WTC11 (cell line): Measurements from ENCODE around the gene WNT9B. TPM values are rescaled to one million over a fixed set of nuclear protein-coding genes. Genes with fewer than 3 reads are reported as not detected.

Experiments used
- ATAC-seq: fragments of 200-7000 bp; cut with Tn5 transposase; 2 replicates; pipeline ENCODE4 v1.10.0; 2021; ENCODE audit warnings: mild to moderate bottlenecking, moderate library complexity
- CTCF ChIA-PET: fragments of 300-600 bp; sonication (Branson Sonifier 250); formaldehyde crosslinking; loops from one replicate; lab custom pipeline; 2021; ENCODE audit warnings: antibody characterized with exemption; lab: Charles Lee
- POLR2A ChIA-PET: fragments of 350-600 bp; sonication (Branson Sonifier 250); formaldehyde crosslinking; loops from one replicate; lab custom pipeline; 2021; ENCODE audit warnings: antibody characterized with exemption; lab: Charles Lee
- DNase-seq: peaks from one replicate; pipeline ENCODE4 v3.0.0; 2021; ENCODE audit warnings: low spot score
- H3K27ac Mint-ChIP-seq: 2 replicates; pipeline ENCODE4 v1.8.0; 2021; ENCODE audit warnings: mixed read lengths
- H3K27me3 Mint-ChIP-seq: 2 replicates; pipeline ENCODE4 v1.8.0; 2021; ENCODE audit warnings: low read depth, mild to moderate bottlenecking, moderate library complexity, mixed read lengths
- H3K36me3 Mint-ChIP-seq: 2 replicates; pipeline ENCODE4 v1.8.0; 2021; ENCODE audit warnings: mixed read lengths
- H3K4me1 Mint-ChIP-seq: 2 replicates; pipeline ENCODE4 v1.8.0; 2022; ENCODE audit warnings: mixed read lengths
- H3K4me3 Mint-ChIP-seq: 2 replicates; pipeline ENCODE4 v1.8.0; 2021; ENCODE audit warnings: mild to moderate bottlenecking, moderate library complexity, mixed read lengths
- H3K9me3 Mint-ChIP-seq: 2 replicates; pipeline ENCODE4 v1.8.0; 2021; ENCODE audit warnings: mixed read lengths
- ELF4 ChIP-seq: sonication (generic); formaldehyde crosslinking; IDR thresholded peaks from 2 replicates; pipeline ENCODE4 v1.8.1; 2022; ENCODE audit warnings: low read depth, mild to moderate bottlenecking, moderate library complexity, missing genetic modification reagents
- EMX1 ChIP-seq: fragments of 250-450 bp; sonication (Bioruptor Pico); IDR thresholded peaks from 2 replicates; pipeline ENCODE4 v1.8.0; 2021; ENCODE audit warnings: mild to moderate bottlenecking
- IRF2 ChIP-seq: sonication (generic); formaldehyde crosslinking; IDR thresholded peaks from 2 replicates; pipeline ENCODE4 v1.8.0; 2022; ENCODE audit warnings: low read depth, missing genetic modification reagents, borderline replicate concordance
- KAT7 ChIP-seq: sonication (generic); formaldehyde crosslinking; IDR thresholded peaks from 2 replicates; pipeline ENCODE4 v1.8.1; 2023; ENCODE audit warnings: missing genetic modification reagents, mild to moderate bottlenecking, borderline replicate concordance
- SP1 ChIP-seq: sonication (generic); formaldehyde crosslinking; conservative IDR thresholded peaks from 2 replicates; pipeline ENCODE4 v1.8.1; 2022; ENCODE audit warnings: missing genetic modification reagents
- ZNF121 ChIP-seq: sonication (generic); formaldehyde crosslinking; IDR thresholded peaks from 2 replicates; pipeline ENCODE4 v1.8.0; 2023; ENCODE audit warnings: missing genetic modification reagents
- ZNF138 ChIP-seq: sonication (generic); formaldehyde crosslinking; conservative IDR thresholded peaks from 2 replicates; pipeline ENCODE4 v1.8.1; 2022; ENCODE audit warnings: mild to moderate bottlenecking, moderate library complexity, missing genetic modification reagents
- ZNF219 ChIP-seq: sonication (generic); formaldehyde crosslinking; IDR thresholded peaks from 2 replicates; pipeline ENCODE4 v1.8.0; 2023; ENCODE audit warnings: missing genetic modification reagents, mild to moderate bottlenecking, borderline replicate concordance
- ZNF232 ChIP-seq: sonication (generic); formaldehyde crosslinking; IDR thresholded peaks from 2 replicates; pipeline ENCODE4 v1.8.0; 2022; ENCODE audit warnings: mild to moderate bottlenecking, missing genetic modification reagents
- ZNF423 ChIP-seq: fragments of 250-450 bp; sonication (Bioruptor Pico); IDR thresholded peaks from 2 replicates; pipeline ENCODE4 v2.1.2; 2022; ENCODE audit warnings: mild to moderate bottlenecking, moderate library complexity
- ZNF671 ChIP-seq: fragments of 250-450 bp; sonication (Bioruptor Pico); IDR thresholded peaks from 2 replicates; pipeline ENCODE4 v1.8.0; 2021; ENCODE audit warnings: mild to moderate bottlenecking
- total RNA-seq: library from RNA; stranded (reverse); gene quantifications from 3 replicates; pipeline ENCODE4 v1.2.3, GENCODE V29; 2021
- TF ChIP-seq, protein P1 (sequence below): sonication (generic); formaldehyde crosslinking; IDR thresholded peaks from 2 replicates; pipeline ENCODE4 v1.8.1; 2023; ENCODE audit warnings: mild to moderate bottlenecking, missing genetic modification reagents, moderate library complexity
- TF ChIP-seq, protein P2 (sequence below): sonication (generic); formaldehyde crosslinking; IDR thresholded peaks from 2 replicates; pipeline ENCODE4 v1.8.0; 2022; ENCODE audit warnings: missing genetic modification reagents
- TF ChIP-seq, protein P3 (sequence below): fragments of 250-450 bp; sonication (Bioruptor Pico); IDR thresholded peaks from 2 replicates; pipeline ENCODE4 v1.8.0; 2021; ENCODE audit warnings: mild to moderate bottlenecking
- TF ChIP-seq, protein P4 (sequence below): sonication (generic); formaldehyde crosslinking; IDR thresholded peaks from 2 replicates; pipeline ENCODE4 v1.8.1; 2022; ENCODE audit warnings: low read depth, missing genetic modification reagents, borderline replicate concordance
- TF ChIP-seq, protein P5 (sequence below): fragments of 250-450 bp; sonication (Bioruptor Pico); IDR thresholded peaks from 2 replicates; pipeline ENCODE4 v1.9.0; 2021; ENCODE audit warnings: mild to moderate bottlenecking, borderline replicate concordance
- TF ChIP-seq, protein P6 (sequence below): sonication (generic); formaldehyde crosslinking; IDR thresholded peaks from 2 replicates; pipeline ENCODE4 v1.8.1; 2022; ENCODE audit warnings: mild to moderate bottlenecking, moderate library complexity, missing genetic modification reagents
- TF ChIP-seq, protein P7 (sequence below): sonication (generic); formaldehyde crosslinking; IDR thresholded peaks from 2 replicates; pipeline ENCODE4 v1.8.0; 2023; ENCODE audit warnings: missing genetic modification reagents
- TF ChIP-seq, protein P8 (sequence below): fragments of 250-450 bp; sonication (Bioruptor Pico); IDR thresholded peaks from 2 replicates; pipeline ENCODE4 v1.9.0; 2021; ENCODE audit warnings: moderate library complexity, mild to moderate bottlenecking, inconsistent platforms, borderline replicate concordance

The WNT9B gene
- total RNA-seq, 1 experiment from 2014 or later = 0.87 TPM

DNA sequence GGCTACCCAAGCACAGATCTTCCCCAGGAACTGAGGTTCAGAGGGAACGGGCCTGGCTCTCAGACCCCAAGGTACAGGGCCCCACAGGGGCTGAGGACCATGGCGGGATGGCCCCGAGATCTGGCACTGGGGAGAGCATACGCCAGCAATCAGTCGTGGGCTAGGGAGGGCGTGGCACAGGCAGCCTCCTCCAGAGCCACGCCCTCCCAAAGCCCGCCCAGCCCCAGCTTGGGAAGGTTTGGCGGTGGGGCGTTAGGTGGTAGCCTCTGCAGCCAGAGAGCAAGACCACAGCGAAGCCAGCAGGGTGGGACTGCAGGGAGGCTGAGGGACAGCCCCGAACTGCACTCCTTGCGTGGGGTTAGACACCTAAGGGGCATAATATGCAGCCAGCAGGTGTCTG, 11.6 kb downstream of the WNT9B start (continued):
- TF ChIP-seq ZNF232 (CRISPR knock-in tag) (no peak), KAT7 (no peak), ELF4 (CRISPR knock-in tag) (no peak), ZNF121 (no peak)
- TF ChIP-seq, protein P1, sequence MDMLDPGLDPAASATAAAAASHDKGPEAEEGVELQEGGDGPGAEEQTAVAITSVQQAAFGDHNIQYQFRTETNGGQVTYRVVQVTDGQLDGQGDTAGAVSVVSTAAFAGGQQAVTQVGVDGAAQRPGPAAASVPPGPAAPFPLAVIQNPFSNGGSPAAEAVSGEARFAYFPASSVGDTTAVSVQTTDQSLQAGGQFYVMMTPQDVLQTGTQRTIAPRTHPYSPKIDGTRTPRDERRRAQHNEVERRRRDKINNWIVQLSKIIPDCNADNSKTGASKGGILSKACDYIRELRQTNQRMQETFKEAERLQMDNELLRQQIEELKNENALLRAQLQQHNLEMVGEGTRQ (CRISPR knock-in tag) = no peak
- TF ChIP-seq, protein P2, sequence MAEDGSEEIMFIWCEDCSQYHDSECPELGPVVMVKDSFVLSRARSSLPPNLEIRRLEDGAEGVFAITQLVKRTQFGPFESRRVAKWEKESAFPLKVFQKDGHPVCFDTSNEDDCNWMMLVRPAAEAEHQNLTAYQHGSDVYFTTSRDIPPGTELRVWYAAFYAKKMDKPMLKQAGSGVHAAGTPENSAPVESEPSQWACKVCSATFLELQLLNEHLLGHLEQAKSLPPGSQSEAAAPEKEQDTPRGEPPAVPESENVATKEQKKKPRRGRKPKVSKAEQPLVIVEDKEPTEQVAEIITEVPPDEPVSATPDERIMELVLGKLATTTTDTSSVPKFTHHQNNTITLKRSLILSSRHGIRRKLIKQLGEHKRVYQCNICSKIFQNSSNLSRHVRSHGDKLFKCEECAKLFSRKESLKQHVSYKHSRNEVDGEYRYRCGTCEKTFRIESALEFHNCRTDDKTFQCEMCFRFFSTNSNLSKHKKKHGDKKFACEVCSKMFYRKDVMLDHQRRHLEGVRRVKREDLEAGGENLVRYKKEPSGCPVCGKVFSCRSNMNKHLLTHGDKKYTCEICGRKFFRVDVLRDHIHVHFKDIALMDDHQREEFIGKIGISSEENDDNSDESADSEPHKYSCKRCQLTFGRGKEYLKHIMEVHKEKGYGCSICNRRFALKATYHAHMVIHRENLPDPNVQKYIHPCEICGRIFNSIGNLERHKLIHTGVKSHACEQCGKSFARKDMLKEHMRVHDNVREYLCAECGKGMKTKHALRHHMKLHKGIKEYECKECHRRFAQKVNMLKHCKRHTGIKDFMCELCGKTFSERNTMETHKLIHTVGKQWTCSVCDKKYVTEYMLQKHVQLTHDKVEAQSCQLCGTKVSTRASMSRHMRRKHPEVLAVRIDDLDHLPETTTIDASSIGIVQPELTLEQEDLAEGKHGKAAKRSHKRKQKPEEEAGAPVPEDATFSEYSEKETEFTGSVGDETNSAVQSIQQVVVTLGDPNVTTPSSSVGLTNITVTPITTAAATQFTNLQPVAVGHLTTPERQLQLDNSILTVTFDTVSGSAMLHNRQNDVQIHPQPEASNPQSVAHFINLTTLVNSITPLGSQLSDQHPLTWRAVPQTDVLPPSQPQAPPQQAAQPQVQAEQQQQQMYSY = no peak
- TF ChIP-seq, protein P3, sequence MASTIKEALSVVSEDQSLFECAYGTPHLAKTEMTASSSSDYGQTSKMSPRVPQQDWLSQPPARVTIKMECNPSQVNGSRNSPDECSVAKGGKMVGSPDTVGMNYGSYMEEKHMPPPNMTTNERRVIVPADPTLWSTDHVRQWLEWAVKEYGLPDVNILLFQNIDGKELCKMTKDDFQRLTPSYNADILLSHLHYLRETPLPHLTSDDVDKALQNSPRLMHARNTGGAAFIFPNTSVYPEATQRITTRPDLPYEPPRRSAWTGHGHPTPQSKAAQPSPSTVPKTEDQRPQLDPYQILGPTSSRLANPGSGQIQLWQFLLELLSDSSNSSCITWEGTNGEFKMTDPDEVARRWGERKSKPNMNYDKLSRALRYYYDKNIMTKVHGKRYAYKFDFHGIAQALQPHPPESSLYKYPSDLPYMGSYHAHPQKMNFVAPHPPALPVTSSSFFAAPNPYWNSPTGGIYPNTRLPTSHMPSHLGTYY (CRISPR knock-in tag) = no peak
- TF ChIP-seq, protein P4, sequence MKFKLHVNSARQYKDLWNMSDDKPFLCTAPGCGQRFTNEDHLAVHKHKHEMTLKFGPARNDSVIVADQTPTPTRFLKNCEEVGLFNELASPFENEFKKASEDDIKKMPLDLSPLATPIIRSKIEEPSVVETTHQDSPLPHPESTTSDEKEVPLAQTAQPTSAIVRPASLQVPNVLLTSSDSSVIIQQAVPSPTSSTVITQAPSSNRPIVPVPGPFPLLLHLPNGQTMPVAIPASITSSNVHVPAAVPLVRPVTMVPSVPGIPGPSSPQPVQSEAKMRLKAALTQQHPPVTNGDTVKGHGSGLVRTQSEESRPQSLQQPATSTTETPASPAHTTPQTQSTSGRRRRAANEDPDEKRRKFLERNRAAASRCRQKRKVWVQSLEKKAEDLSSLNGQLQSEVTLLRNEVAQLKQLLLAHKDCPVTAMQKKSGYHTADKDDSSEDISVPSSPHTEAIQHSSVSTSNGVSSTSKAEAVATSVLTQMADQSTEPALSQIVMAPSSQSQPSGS (CRISPR knock-in tag) = no peak

DNA sequence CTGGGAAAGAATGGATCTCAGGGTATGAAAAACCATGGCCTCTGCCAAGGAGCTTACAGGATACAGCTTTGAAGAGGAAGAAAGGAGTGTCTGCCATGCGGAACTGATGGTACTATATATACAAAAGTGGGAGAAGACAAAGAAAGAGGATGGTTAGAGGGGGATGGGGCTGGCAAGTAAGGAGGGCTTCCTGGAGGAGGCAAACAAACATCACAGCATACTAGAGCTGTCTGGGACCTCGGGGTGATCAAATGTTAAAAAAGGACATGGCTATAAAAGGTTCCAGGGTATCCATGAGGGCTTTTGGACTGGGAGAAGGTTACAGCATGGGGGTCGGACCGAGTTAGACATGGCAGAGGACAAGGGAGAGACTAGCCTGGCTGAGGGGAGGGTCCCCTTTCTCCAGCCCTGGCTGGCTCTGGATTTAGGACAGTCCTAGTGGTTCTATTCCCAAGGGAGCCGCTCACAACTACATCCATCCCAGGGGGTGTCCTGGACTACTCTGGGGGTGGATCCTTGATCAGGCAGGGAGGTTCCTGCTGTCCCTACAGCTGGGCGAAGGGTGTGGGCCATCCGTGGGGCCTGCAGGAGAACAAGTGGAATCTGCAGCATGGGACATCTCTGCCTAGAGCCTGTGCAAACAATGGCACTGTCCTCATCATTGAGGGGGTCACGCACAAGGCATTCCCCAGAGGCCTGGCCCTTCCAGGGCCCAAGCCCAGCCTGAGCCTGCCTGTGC, 12.2 kb downstream of the WNT9B start:
- ATAC-seq (no peak), DNase-seq (no peak)
- H3K27ac Mint-ChIP-seq = no peak overlapping the region
- H3K4me1 Mint-ChIP-seq = peaks cover 22% of the 10 kb centered on the region
- H3K9me3 Mint-ChIP-seq = no peaks in the 10 kb centered on the region
- H3K36me3 Mint-ChIP-seq = no peaks in the 10 kb centered on the region
- H3K27me3 Mint-ChIP-seq = peaks cover 6% of the 10 kb centered on the region
- H3K4me3 Mint-ChIP-seq = no peak overlapping the region
- CTCF ChIA-PET = interaction anchor here (0.6 to 2.0 kb wide), 6 partner anchors 11 to 100 kb away, joined by 3 to 16 read pairs (median 4); no protein-coding TSS in a partner anchor
- POLR2A ChIA-PET = interaction anchor here (0.5 to 0.6 kb wide), 2 partner anchors 7 to 82 kb away, joined by 3 to 4 read pairs; no protein-coding TSS in a partner anchor
- TF ChIP-seq, protein P5, sequence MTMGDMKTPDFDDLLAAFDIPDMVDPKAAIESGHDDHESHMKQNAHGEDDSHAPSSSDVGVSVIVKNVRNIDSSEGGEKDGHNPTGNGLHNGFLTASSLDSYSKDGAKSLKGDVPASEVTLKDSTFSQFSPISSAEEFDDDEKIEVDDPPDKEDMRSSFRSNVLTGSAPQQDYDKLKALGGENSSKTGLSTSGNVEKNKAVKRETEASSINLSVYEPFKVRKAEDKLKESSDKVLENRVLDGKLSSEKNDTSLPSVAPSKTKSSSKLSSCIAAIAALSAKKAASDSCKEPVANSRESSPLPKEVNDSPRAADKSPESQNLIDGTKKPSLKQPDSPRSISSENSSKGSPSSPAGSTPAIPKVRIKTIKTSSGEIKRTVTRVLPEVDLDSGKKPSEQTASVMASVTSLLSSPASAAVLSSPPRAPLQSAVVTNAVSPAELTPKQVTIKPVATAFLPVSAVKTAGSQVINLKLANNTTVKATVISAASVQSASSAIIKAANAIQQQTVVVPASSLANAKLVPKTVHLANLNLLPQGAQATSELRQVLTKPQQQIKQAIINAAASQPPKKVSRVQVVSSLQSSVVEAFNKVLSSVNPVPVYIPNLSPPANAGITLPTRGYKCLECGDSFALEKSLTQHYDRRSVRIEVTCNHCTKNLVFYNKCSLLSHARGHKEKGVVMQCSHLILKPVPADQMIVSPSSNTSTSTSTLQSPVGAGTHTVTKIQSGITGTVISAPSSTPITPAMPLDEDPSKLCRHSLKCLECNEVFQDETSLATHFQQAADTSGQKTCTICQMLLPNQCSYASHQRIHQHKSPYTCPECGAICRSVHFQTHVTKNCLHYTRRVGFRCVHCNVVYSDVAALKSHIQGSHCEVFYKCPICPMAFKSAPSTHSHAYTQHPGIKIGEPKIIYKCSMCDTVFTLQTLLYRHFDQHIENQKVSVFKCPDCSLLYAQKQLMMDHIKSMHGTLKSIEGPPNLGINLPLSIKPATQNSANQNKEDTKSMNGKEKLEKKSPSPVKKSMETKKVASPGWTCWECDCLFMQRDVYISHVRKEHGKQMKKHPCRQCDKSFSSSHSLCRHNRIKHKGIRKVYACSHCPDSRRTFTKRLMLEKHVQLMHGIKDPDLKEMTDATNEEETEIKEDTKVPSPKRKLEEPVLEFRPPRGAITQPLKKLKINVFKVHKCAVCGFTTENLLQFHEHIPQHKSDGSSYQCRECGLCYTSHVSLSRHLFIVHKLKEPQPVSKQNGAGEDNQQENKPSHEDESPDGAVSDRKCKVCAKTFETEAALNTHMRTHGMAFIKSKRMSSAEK (CRISPR knock-in tag) = no peak
- TF ChIP-seq EMX1 (CRISPR knock-in tag) = no peak
- no peak for TF ChIP-seq ZNF423 (CRISPR knock-in tag)
- no peak for TF ChIP-seq IRF2 (CRISPR knock-in tag)
- no peak for TF ChIP-seq ZNF219 (CRISPR knock-in tag)
- TF ChIP-seq, protein P6, sequence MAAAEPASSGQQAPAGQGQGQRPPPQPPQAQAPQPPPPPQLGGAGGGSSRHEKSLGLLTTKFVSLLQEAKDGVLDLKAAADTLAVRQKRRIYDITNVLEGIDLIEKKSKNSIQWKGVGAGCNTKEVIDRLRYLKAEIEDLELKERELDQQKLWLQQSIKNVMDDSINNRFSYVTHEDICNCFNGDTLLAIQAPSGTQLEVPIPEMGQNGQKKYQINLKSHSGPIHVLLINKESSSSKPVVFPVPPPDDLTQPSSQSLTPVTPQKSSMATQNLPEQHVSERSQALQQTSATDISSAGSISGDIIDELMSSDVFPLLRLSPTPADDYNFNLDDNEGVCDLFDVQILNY (CRISPR knock-in tag) = no peak
- TF ChIP-seq, protein P4 (CRISPR knock-in tag) = no peak
- no peak for TF ChIP-seq ZNF671 (CRISPR knock-in tag)
- no peak for TF ChIP-seq SP1
- TF ChIP-seq, protein P7, sequence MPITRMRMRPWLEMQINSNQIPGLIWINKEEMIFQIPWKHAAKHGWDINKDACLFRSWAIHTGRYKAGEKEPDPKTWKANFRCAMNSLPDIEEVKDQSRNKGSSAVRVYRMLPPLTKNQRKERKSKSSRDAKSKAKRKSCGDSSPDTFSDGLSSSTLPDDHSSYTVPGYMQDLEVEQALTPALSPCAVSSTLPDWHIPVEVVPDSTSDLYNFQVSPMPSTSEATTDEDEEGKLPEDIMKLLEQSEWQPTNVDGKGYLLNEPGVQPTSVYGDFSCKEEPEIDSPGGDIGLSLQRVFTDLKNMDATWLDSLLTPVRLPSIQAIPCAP = no peak
- TF ChIP-seq ZNF138 (CRISPR knock-in tag) = no peak
- TF ChIP-seq, protein P8, sequence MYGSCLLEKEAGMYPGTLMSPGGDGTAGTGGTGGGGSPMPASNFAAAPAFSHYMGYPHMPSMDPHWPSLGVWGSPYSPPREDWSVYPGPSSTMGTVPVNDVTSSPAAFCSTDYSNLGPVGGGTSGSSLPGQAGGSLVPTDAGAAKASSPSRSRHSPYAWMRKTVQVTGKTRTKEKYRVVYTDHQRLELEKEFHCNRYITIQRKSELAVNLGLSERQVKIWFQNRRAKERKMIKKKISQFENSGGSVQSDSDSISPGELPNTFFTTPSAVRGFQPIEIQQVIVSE (CRISPR knock-in tag) = no peak
